Activated B cell treated with CpG ODN at 0.5 μM for 24 hours (primary cell): ENCODE measurements around the gene TSPEAR. TPM values are rescaled to one million over a fixed set of nuclear protein-coding genes. Genes with fewer than 3 reads are reported as not detected.

ENCODE experiments used
- ATAC-seq: fragments of 200-7000 bp; cut with Tn5 transposase; one replicate; pipeline ENCODE4 v1.10.0; 2021; ENCODE audit warnings: low read depth, mild to moderate bottlenecking, moderate library complexity
- CTCF ChIA-PET: fragments of 350-600 bp; sonication (Branson Sonifier 250); formaldehyde crosslinking; loops from one replicate; lab custom pipeline; 2021; ENCODE audit warnings: antibody characterized with exemption; lab: Charles Lee
- POLR2A ChIA-PET: fragments of 350-600 bp; sonication (Branson Sonifier 250); formaldehyde crosslinking; loops from one replicate; lab custom pipeline; 2021; ENCODE audit warnings: antibody characterized with exemption; lab: Charles Lee
- DNase-seq: peaks from one replicate; pipeline ENCODE4 v3.0.0; 2022
- H3K27ac Mint-ChIP-seq: one replicate; pipeline ENCODE4 v1.8.0; 2020; ENCODE audit warnings: mixed read lengths
- H3K27me3 Mint-ChIP-seq: one replicate; pipeline ENCODE4 v1.8.0; 2021; ENCODE audit warnings: mixed read lengths
- H3K36me3 Mint-ChIP-seq: one replicate; pipeline ENCODE4 v1.8.0; 2021; ENCODE audit warnings: low read depth, mixed read lengths
- H3K4me1 Mint-ChIP-seq: one replicate; pipeline ENCODE4 v1.8.0; 2021; ENCODE audit warnings: mixed read lengths
- H3K4me3 Mint-ChIP-seq: one replicate; pipeline ENCODE4 v1.8.0; 2020; ENCODE audit warnings: mild to moderate bottlenecking, mixed read lengths
- H3K9me3 Mint-ChIP-seq: one replicate; pipeline ENCODE4 v1.8.0; 2020; ENCODE audit warnings: mixed read lengths
- CTCF ChIP-seq: fragments of 200-600 bp; IDR thresholded peaks from one replicate; pipeline ENCODE4 v1.8.0; 2022; ENCODE audit warnings: antibody characterized with exemption, mild to moderate bottlenecking
- intact Hi-C: fragments of 100-400 bp; cut with micrococcal nuclease; formaldehyde crosslinking; loops from one replicate; pipeline ENCODE4 v1.15.1; 2024
- total RNA-seq: library from RNA; stranded (reverse); gene quantifications from 2 replicates; pipeline ENCODE4 v1.2.3, GENCODE V29; 2022

Gene TSPEAR
- total RNA-seq, 1 donor from 2014 or later, result not detected

DNA sequence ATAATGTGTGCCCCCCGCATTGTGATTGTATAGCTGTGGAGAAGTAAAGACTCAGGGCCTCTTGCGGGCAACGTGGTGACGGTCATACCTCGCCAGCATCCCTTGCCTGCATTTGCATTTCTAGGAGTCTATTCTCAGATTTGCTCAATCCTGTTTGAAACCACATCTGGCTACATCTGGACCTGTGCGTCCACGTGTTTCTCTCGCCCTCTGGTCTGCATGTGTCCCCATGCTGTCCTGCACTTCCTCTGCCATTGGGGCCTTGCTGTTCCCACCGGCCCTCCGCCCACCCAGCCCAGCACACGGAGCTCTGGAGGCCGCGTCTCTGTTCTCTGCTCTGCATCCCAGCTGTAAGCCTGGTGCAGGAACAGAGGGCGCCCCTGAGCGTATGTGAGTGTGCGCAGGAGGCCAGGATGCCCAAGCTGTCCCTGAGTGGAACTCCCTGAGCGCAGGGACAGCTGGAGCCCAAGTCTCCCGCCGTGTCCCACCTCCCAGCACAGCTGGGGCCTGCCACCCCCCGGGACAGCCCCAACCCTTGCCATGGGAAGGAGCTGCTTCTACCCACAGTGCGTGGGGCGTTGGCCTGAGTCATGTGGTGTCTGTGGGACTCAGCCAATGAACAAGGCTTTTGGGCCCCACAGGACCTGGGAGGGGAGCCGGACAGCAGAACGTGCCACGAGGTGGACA is 161.7 kb downstream of the TSPEAR start:
- peaks cover 8% of the 10 kb centered on the region for H3K4me1 Mint-ChIP-seq
- H3K36me3 Mint-ChIP-seq, result peaks cover 8% of the 10 kb centered on the region
- ATAC-seq, result no peak
- peaks cover 17% of the 10 kb centered on the region for H3K9me3 Mint-ChIP-seq
- CTCF ChIA-PET, result no interaction called here
- no peak overlapping the region for H3K27ac Mint-ChIP-seq
- TF ChIP-seq CTCF, result no peak
- POLR2A ChIA-PET, result no interaction called here
- H3K4me3 Mint-ChIP-seq, result no peak overlapping the region
- intact Hi-C loops, result no loop called here
- peak; percentile 12 for DNase-seq
- H3K27me3 Mint-ChIP-seq, result peaks cover 35% of the 10 kb centered on the region

GRCh38 chr21:44548922-44549321 is 162.4 kb downstream of the TSPEAR start:
- TF ChIP-seq CTCF, result no peak
- Mint-ChIP-seq H3K36me3 (peaks cover 8% of the 10 kb centered on the region), H3K4me1 (peaks cover 8% of the 10 kb centered on the region), H3K27ac (no peak overlapping the region), H3K4me3 (no peak overlapping the region), H3K27me3 (peaks cover 35% of the 10 kb centered on the region), H3K9me3 (peaks cover 17% of the 10 kb centered on the region)
- ChIA-PET POLR2A (no interaction called here), CTCF (no interaction called here)
- DNase-seq (no peak), ATAC-seq (no peak)
- intact Hi-C loops, result no loop called here

- no peak for ATAC-seq
- no peak for DNase-seq
- no peak for TF ChIP-seq CTCF
- H3K27ac Mint-ChIP-seq, result no peak overlapping the region
- CTCF ChIA-PET, result no interaction called here
- peaks cover 33% of the 10 kb centered on the region for H3K27me3 Mint-ChIP-seq
- H3K9me3 Mint-ChIP-seq, result peaks cover 17% of the 10 kb centered on the region
- H3K4me3 Mint-ChIP-seq, result no peak overlapping the region
- H3K4me1 Mint-ChIP-seq, result peaks cover 8% of the 10 kb centered on the region
- H3K36me3 Mint-ChIP-seq, result peaks cover 8% of the 10 kb centered on the region
- POLR2A ChIA-PET, result interaction anchor here (0.5 kb wide), 1 partner anchor 1326 kb away, joined by 4 read pairs; no protein-coding TSS in a partner anchor
- intact Hi-C loops, result no loop called here
Observed at GRCh38 chr21:44548381-44548780, 163.0 kb downstream of the TSPEAR start.

DNA sequence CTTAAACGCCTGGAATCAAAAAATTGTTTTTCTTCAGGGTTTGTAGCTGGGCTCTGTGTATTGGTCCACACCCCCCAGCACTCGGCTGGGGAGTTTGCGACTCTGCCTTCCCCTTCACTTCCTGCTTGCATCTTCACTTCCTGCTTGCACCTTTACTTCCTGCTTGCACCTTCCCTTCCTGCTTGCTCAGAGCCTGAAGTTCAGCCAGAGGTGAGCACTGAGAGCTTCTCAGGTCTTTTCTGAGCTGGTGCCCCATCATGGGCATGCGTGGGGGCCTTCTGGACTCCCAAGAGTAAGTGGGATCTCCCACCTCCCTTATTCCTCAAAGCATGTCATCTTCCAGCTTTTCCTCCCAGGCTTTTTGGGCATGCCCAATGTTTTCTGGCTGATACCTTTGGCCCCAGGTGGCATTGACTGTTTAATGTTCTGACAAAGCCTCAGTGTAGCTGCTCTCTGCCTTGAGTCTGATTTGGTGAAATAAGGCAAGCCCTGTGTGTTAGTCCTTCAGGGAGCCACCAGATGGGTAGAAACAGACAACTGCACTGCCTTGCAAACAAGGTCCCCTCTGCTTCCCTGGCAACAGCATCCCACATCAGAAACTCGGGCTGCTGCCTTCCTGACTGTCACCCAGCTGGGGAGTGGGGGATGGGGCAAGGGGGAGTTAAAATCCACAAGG is 163.6 kb downstream of the TSPEAR start:
- POLR2A ChIA-PET, result interaction anchor here (0.5 kb wide), 1 partner anchor 1326 kb away, joined by 4 read pairs; no protein-coding TSS in a partner anchor
- CTCF ChIA-PET, result no interaction called here
- ATAC-seq (no peak), DNase-seq (no peak)
- Mint-ChIP-seq H3K27ac (no peak overlapping the region), H3K4me1 (peaks cover 8% of the 10 kb centered on the region), H3K9me3 (peaks cover 17% of the 10 kb centered on the region), H3K36me3 (peaks cover 8% of the 10 kb centered on the region), H3K4me3 (peak overlapping the region; percentile 33), H3K27me3 (peaks cover 28% of the 10 kb centered on the region)
- TF ChIP-seq CTCF, result no peak
- intact Hi-C loops, result no loop called here

DNA sequence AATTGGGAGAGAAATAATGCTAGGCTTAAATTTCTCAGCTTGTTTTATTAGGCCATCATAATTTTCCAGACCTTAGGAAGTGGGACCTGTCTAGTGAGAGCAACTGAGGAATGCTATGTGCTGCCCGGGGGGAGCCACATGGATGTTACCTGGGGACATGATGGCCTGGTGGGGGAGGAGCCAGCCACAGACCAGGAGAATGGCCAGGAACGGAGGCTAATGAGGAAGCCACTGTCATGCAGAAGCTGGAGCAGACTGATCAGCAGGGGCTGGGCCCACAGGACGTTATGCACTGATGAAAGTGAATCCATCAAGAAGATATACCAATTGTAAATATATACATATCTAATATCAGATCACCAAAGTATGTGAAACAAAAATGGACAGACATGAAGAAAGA is 166.8 kb downstream of the TSPEAR start:
- no peak overlapping the region for H3K4me3 Mint-ChIP-seq
- intact Hi-C loops, result no loop called here
- no peak for TF ChIP-seq CTCF
- H3K9me3 Mint-ChIP-seq, result peaks cover 17% of the 10 kb centered on the region
- POLR2A ChIA-PET, result no interaction called here
- H3K4me1 Mint-ChIP-seq, result peaks cover 8% of the 10 kb centered on the region
- peaks cover 8% of the 10 kb centered on the region for H3K36me3 Mint-ChIP-seq
- ATAC-seq (no peak), DNase-seq (no peak)
- CTCF ChIA-PET, result no interaction called here
- H3K27ac Mint-ChIP-seq, result no peak overlapping the region
- peaks cover 15% of the 10 kb centered on the region for H3K27me3 Mint-ChIP-seq
